Epithelial cell of proximal tubule (primary cell): ENCODE results near the gene PSMB11. TPM values are rescaled to one million over a fixed set of nuclear protein-coding genes. Genes with fewer than 3 reads are reported as not detected.

ENCODE experiments used
- DNase-seq: peaks from one replicate; pipeline ENCODE4 v3.0.0-alpha.2; 2011; ENCODE audit warnings: low read depth
- H3K4me3 ChIP-seq: 2 replicates; pipeline ENCODE4 v1.5.1; 2011; ENCODE audit warnings: low read depth, mild to moderate bottlenecking, low read length
- CTCF ChIP-seq: conservative IDR thresholded peaks from 2 replicates; pipeline ENCODE4 v1.5.1; 2012; ENCODE audit warnings: low read depth, mild to moderate bottlenecking, low read length
- total RNA-seq: library from RNA; depleted of rRNA; stranded (reverse); fragments of >200 nt; gene quantifications from 2 replicates; pipeline ENCODE4 v1.2.3, GENCODE V29; 2015

Gene PSMB11
- not detected in 2 replicates for total RNA-seq

GRCh38 chr14:23042162-23042965, at the start of gene PSMB11:
Gene PSMB11 (plus strand): TSS chr14:23042212. CDS start chr14:23042226, 14 bp downstream.
- TF ChIP-seq CTCF, result no peak
- no peak within 1 kb of the TSS for H3K4me3 ChIP-seq
- no peak for DNase-seq

- no peak for TF ChIP-seq CTCF
- no peak for DNase-seq
- no peak overlapping the region for H3K4me3 ChIP-seq
These were observed 48.5 kb upstream of the PSMB11 start for GRCh38 chr14:22993517-22993916.

GRCh38 chr14:22994762-22995275, 47.2 kb upstream of the PSMB11 start:
- peak; percentile 66 for TF ChIP-seq CTCF
- no peak overlapping the region for H3K4me3 ChIP-seq
- no peak for DNase-seq

- H3K4me3 ChIP-seq, result no peak overlapping the region
- DNase-seq, result no peak
- TF ChIP-seq CTCF, result no peak
These were observed 46.0 kb upstream of the PSMB11 start for GRCh38 chr14:22995889-22996625.

- no peak for TF ChIP-seq CTCF
- DNase-seq, result no peak
- no peak overlapping the region for H3K4me3 ChIP-seq
These were observed 45.0 kb upstream of the PSMB11 start for GRCh38 chr14:22996768-22997654.

GRCh38 chr14:22997676-22998323, 44.2 kb upstream of the PSMB11 start:
- DNase-seq, result no peak
- H3K4me3 ChIP-seq, result no peak overlapping the region
- TF ChIP-seq CTCF, result no peak
